GM19025 (cell line): Measurements from ENCODE around the gene LZTS2.
"Not testable (repeated sequence)": the region's sequence is repeated elsewhere in the genome, so short reads cannot be mapped to it uniquely, and the experiment has no call there.

Experiments
- ATAC-seq: cut with Tn5 transposase; IDR thresholded peaks from one replicate; pipeline ENCODE4 v1.9.1; 2021; ENCODE audit warnings: mild to moderate bottlenecking, low read depth, moderate library complexity; ENCODE audit not compliant: unreplicated experiment

Gene LZTS2, protein sequence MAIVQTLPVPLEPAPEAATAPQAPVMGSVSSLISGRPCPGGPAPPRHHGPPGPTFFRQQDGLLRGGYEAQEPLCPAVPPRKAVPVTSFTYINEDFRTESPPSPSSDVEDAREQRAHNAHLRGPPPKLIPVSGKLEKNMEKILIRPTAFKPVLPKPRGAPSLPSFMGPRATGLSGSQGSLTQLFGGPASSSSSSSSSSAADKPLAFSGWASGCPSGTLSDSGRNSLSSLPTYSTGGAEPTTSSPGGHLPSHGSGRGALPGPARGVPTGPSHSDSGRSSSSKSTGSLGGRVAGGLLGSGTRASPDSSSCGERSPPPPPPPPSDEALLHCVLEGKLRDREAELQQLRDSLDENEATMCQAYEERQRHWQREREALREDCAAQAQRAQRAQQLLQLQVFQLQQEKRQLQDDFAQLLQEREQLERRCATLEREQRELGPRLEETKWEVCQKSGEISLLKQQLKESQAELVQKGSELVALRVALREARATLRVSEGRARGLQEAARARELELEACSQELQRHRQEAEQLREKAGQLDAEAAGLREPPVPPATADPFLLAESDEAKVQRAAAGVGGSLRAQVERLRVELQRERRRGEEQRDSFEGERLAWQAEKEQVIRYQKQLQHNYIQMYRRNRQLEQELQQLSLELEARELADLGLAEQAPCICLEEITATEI

DNA sequence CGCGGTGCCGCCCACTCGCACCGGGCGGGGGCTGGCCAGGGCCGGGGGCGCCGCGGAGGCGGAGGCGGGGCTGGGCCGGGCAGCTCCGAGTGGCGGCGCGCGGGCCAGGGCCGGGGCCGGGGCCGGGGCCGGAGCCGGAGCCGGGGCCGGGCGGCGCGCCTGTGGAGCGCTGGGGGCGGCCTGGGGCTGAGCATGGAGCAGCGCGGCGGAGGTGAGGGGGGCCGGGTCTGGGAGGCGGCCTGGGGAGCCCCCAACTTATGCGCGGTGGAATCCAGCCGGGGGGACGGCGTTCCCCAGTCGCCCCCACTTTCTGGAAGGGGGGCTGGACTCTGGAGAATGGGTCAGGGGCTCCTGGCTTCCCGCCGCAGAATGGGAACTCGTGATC lies at the start of gene LZTS2:
Gene LZTS2, plus strand, starts transcription at position 67 of the 385 bp plus-strand sequence. CDS start 2,731 bp downstream, outside the sequence.
- no peak for ATAC-seq

- no peak for ATAC-seq
Observed at GRCh38 chr10:100960251-100960650, 39.4 kb upstream of the LZTS2 start.

DNA sequence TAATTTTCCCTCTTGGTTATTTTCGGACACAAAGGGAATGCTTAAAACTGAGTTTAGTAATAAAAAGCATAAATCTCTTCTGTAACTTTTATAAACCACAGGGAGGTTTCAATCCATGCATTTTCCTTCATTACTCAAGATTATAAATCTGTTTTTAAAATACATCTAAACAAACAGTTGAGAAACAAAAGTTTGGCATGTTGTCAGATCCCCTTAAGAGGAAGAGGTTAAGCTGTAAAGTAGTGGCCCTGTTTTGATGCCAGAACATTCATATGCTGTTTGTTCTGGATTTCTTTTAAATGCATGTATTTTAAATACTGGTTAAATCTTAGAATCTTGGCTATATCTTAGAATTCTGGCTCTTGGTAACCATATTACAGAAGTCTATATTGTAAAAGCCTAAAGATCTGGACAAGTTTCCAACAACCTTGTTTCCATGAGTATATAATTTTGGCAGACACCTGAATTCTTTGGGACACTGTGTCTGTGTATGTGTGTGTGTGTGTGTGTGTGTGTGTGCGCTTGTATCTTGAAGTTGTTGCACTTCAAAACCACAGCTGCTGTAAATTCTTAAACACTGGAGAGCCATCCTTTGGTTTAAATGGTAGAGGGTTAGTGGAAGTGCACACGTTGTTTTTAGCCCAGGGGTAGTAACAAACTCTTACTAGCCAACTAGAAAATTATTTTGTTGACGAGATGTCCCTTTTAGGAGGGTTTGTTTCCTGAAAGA lies 37.1 kb upstream of the LZTS2 start:
- no peak for ATAC-seq

GRCh38 chr10:100963826-100964225 lies 35.8 kb upstream of the LZTS2 start:
- no peak for ATAC-seq

DNA sequence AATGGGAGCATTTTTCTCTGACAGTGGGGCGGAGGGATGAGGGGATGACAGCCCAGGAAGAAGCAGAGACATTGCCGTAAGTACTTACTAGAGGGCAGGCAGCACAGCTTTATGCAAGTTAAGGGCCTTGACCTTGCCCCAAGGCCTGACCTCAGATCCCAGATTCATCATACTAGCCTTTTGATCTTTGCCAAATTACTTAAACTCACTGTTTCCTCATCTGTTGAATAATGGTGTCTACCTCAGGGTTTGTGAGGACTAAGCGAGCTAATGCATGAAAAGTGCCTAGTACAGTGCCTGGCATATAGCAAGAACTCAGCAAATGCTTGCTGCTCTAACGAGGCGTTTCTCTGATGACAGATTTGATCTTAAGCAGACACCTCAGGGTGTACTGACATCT lies 33.8 kb upstream of the LZTS2 start:
- ATAC-seq: no peak

DNA sequence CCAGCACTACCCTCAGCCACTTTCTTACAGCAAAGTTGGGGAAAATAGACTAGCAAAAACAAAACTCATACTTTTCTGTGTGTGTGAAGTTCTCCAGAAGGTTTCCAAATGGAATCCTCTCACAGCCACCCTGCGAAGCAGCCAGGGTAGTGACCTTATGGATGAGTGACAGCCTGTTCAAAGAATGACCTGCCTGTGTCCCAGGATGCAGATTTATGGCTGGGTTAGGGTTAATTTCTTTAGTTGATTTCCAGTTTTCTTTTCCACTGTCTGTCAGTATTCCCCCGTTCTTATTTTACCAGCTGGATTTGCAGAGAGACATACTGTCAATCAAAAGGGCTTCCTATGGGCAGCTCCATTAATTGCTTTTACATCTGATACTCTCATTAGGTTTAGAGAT lies 32.7 kb upstream of the LZTS2 start:
- ATAC-seq: no peak

DNA sequence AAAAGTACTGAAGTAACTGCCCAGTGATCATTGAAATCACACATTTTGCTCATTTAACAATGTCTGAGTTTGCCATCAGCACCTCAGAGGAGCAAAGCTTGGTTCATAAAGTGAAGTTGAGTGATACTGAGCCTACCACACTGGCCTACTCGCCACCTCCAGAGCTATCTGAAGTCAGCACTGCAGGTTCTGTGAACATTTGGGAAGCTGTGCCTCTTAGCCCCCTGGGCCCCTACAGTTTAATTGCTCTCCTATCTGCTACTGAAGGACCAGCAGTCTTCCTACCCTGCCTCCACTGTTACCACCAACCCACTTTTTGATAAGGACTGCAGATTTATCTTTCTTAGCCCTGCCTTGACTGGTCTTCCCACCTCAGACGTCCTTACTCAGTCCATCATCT lies 32.3 kb upstream of the LZTS2 start:
- ATAC-seq: no peak

- ATAC-seq: no peak
Observed at GRCh38 chr10:100968062-100968736, 31.4 kb upstream of the LZTS2 start.

- no peak for ATAC-seq
Observed at GRCh38 chr10:100968863-100969186, 30.8 kb upstream of the LZTS2 start.

- no peak for ATAC-seq
Observed at GRCh38 chr10:100969187-100970075, 30.2 kb upstream of the LZTS2 start, which contains the start of gene SEMA4G. TSS of gene SEMA4G (plus strand) at chr10:100969504. CDS start at chr10:100972913, 3,409 bp downstream.

DNA sequence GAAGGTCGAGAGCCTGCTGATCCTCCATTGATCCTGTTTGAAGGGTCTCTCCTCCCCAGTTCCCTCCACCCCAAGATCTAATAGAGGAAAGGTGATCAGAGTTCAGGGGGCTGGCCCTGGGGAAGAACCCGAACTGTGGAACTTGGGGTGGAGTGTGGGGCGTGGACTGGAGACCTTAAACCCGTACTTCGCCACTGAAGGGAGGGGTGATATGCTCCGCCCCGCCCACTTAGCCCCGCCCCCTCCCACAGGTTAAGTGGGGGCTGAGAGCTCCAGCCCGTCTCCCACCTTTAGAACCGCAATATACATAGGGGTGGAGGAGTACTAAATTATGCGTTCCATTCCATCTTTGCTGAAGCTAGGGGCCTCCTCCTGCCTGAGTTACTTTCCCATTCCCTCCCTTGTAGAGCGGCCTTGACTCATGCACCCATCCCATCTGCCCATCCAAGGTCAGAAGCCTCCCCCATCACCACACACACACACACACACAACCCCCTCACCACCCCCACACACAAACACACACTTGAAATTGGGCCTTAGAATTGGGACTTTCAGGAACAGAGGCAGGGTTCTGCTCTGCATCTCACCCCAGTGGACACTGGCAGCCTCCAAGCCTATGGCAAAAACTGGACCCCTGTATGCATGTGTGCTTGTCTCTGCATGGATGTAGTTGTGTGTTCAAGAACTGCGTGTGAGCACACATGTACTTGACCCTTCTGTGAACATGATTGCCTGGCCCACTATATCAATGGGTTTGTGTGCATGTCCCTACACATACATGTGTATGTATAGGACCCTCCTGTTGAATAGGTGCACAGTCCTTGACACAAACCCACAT lies 29.3 kb upstream of the LZTS2 start:
- ATAC-seq: no peak

DNA sequence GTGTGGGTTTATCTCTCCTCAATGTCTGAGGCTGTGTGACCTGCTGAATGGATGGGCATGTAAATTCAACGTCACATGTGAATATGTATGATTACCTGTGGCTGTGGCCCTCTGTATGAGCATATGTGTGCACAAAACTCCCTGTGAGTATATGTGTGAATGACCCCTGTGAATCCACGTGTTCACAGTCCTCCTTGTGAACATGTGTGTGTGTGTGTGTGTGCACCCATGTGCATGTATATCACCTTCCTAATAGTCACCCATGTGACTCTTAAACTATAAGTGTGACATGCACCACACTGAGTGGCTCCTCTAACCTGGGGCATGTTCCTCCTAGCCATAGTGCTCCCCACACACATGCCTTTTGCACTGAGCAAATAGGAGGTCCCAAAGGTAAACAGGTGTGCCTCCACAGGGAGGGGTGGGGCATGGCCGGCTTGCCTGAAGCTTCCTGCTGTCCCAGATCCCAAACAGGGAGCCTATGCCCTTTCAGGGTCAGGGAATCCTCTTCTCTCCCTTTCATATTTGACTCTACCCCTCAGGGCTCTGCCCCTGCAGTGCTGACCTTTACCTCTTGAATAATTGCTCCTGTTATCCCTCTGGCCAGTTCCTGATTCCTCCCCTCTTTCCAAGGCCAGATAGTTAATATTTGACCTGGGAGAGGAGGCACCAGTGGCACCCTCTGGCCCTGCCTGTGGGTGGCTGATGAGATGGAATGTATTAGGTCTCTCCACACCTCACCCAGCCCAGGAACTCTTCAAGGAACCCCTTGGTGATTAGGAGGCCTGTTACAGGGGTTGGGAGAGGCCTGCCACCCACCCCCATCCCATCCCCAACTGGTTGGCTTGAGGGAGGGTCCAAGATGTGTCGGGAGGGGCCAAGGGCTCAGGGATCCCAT lies 28.4 kb upstream of the LZTS2 start:
- no peak for ATAC-seq

GRCh38 chr10:100972115-100972903 lies 27.3 kb upstream of the LZTS2 start:
- ATAC-seq: no peak

DNA sequence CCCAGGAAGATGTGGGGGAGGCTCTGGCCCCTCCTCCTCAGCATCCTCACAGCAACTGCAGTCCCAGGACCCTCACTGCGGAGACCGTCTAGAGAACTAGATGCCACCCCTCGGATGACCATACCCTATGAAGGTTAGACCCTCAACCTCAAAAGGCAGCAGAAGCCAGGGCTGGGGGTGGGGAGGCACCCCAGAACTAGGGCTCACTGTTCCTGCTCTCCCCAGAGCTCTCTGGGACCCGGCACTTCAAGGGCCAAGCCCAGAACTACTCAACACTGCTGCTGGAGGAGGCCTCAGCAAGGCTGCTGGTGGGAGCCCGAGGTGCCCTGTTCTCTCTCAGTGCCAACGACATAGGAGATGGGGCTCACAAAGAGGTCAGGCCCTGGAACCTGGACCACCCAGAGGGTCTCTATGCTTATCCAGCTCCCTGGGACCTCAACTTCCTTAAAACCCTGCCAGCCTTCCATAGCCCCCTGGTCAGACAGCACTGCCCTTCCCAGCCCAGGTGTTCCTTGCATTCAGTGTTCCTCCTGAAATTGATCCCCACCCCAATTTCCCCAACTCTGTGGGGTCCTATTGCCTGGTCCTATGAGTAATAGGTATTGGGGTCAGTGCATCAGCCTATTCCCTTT lies 26.6 kb upstream of the LZTS2 start:
- ATAC-seq: no peak

DNA sequence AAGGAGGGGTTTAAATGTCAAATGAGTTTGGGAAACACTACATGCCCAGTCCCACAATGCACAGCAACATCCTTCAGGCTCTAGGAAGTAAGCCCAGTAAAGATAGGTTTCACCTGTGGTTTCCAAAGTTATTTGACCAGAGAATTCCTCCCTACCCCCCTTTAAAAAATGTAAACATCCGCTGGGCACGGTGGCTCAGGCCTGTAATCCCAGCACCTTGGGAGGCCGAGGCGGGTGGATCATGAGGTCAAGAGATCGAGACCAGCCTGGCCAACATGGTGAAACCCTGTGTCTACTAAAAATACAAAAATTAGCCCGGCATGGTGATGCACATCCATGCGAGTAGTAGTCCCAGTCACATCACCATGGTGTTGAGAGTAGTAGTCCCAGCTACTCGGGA lies 24.2 kb upstream of the LZTS2 start:
- not testable (repeated sequence) for ATAC-seq

DNA sequence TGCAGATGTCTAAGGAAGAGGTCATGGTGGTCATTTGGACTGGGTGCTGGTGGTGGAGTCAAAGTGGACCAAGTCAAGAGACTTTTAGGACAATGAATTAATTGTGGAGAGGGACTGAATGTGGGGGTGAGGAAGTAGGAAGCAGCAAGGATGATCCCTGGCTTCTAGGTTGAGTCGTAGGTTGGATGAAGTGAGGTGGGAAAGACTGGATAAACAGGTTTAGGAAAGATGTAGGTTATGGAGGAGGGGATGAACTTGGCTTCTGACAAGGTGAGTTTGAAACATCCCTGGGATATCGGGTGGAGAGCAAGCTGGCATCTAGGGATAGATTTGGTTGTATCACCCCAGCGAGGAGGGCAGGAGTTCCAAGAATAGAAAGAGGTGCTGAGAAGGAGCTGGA lies 22.7 kb upstream of the LZTS2 start:
- no peak for ATAC-seq

DNA sequence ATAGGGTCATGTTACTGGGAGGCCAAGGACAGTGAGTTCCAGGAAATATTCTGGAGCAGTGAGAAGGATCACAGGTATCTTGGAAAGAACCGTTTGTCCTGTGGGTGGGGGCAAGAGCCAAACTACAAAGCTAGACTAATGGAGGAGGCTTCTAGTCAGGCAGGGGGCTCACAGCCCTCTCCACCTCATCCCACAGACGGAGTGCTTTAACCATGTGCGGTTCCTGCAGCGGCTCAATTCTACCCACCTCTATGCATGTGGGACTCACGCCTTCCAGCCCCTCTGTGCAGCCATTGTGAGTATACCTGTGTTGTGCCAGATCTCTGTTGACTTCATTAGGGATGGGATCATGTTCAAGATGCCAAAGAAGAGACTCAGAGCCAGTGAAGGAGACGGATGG lies 22.2 kb upstream of the LZTS2 start:
- no peak for ATAC-seq
